GM23248 (cell line): ENCODE measurements around the gene GLE1. TPM values are rescaled to one million over a fixed set of nuclear protein-coding genes. Genes with fewer than 3 reads are reported as not detected.
"Not testable (repeated sequence)": the region's sequence is repeated elsewhere in the genome, so short reads cannot be mapped to it uniquely, and the experiment has no call there.

Experiments
- DNase-seq: peaks from one replicate; pipeline ENCODE4 v3.0.0-alpha.2; 2015
- H2AFZ ChIP-seq: fragments of 200-600 bp; sonication (generic); 2 replicates; pipeline ENCODE4 v1.6.1; 2016; ENCODE audit warnings: antibody characterized with exemption
- H3F3A ChIP-seq: fragments of 200-600 bp; sonication (generic); 2 replicates; pipeline ENCODE4 v1.6.1; 2016; ENCODE audit warnings: mild to moderate bottlenecking, antibody characterized with exemption, mixed run types; ENCODE audit not compliant: insufficient read depth
- H3K27ac ChIP-seq: fragments of 200-600 bp; sonication (generic); 2 replicates; pipeline ENCODE4 v1.5.1; 2016; ENCODE audit warnings: mild to moderate bottlenecking
- H3K27me3 ChIP-seq: fragments of 200-600 bp; sonication (generic); replicated peaks from 2 replicates; pipeline ENCODE4 v1.6.1; 2016; ENCODE audit warnings: mild to moderate bottlenecking; ENCODE audit not compliant: insufficient read depth
- H3K36me3 ChIP-seq: fragments of 200-600 bp; sonication (generic); 2 replicates; pipeline ENCODE4 v1.6.1; 2016; ENCODE audit warnings: low read depth, mild to moderate bottlenecking
- H3K4me1 ChIP-seq: fragments of 200-600 bp; sonication (generic); 2 replicates; pipeline ENCODE4 v1.6.1; 2016; ENCODE audit warnings: mild to moderate bottlenecking; ENCODE audit not compliant: insufficient read depth
- H3K4me2 ChIP-seq: fragments of 200-600 bp; sonication (generic); one replicate; pipeline ENCODE4 v1.6.1; 2016; ENCODE audit warnings: mild to moderate bottlenecking; ENCODE audit not compliant: unreplicated experiment
- H3K4me3 ChIP-seq: fragments of 200-600 bp; sonication (generic); 2 replicates; pipeline ENCODE4 v1.5.1; 2016; ENCODE audit warnings: mild to moderate bottlenecking
- H3K79me2 ChIP-seq: fragments of 200-600 bp; sonication (generic); 2 replicates; pipeline ENCODE4 v1.6.1; 2016; ENCODE audit warnings: mild to moderate bottlenecking; ENCODE audit not compliant: insufficient read depth
- H3K9ac ChIP-seq: fragments of 200-600 bp; sonication (generic); 2 replicates; pipeline ENCODE4 v1.6.1; 2016; ENCODE audit warnings: mild to moderate bottlenecking
- H3K9me2 ChIP-seq: fragments of 200-600 bp; sonication (generic); 2 replicates; pipeline ENCODE4 v1.6.1; 2016; ENCODE audit warnings: mixed run types, mild to moderate bottlenecking, moderate library complexity; ENCODE audit not compliant: insufficient read depth
- H3K9me3 ChIP-seq: fragments of 200-600 bp; sonication (generic); one replicate; pipeline ENCODE4 v1.6.1; 2017; ENCODE audit warnings: low read depth
- H4K20me1 ChIP-seq: fragments of 200-600 bp; sonication (generic); 2 replicates; pipeline ENCODE4 v1.6.0; 2016; ENCODE audit not compliant: insufficient read depth
- EZH2 ChIP-seq: fragments of 200-600 bp; sonication (generic); IDR thresholded peaks from 2 replicates; pipeline ENCODE4 v1.6.1; 2018; ENCODE audit warnings: antibody characterized with exemption, mild to moderate bottlenecking; ENCODE audit not compliant: insufficient read depth, poor library complexity, severe bottlenecking
- EZH2phosphoT487 ChIP-seq: fragments of 200-600 bp; sonication (generic); IDR thresholded peaks from 2 replicates; pipeline ENCODE4 v1.6.1; 2018; ENCODE audit warnings: antibody characterized with exemption, moderate library complexity, mild to moderate bottlenecking, low read depth; ENCODE audit not compliant: insufficient read depth
- WGBS, 2 experiments: methylation state at CpG; one replicate each; pipeline ENCODE4 v1.1.6; 2015 to 2017; ENCODE audit warnings: low lambda C conversion rate in 2 of 2, low coverage in 1 of 2; ENCODE audit errors: missing lambda C conversion rate in 2 of 2; 5-methylcytosine and 5-hydroxymethylcytosine counted together
- in situ Hi-C: fragments of 300-500 bp; cut with MboI; formaldehyde crosslinking; loops from 2 replicates; pipeline ENCODE4 v1.15.0; 2020
- polyA plus RNA-seq: library from polyadenylated mRNA; unstranded; fragments of >200 nt; fragmentation: Nextera tagmentation; extraction: Ambion mirVana; gene quantifications from 2 replicates; pipeline ENCODE4 v1.2.1, GENCODE V29; 2016
- total RNA-seq: library from RNA; depleted of rRNA; stranded (reverse); fragments of >200 nt; shearing (Covaris generic); gene quantifications from 2 replicates; pipeline ENCODE4 v1.2.3, GENCODE V29; 2014

GLE1 gene
- total and polyA plus RNA-seq, 2 experiments from 2014 or later: 18.1 to 27.1 TPM

DNA sequence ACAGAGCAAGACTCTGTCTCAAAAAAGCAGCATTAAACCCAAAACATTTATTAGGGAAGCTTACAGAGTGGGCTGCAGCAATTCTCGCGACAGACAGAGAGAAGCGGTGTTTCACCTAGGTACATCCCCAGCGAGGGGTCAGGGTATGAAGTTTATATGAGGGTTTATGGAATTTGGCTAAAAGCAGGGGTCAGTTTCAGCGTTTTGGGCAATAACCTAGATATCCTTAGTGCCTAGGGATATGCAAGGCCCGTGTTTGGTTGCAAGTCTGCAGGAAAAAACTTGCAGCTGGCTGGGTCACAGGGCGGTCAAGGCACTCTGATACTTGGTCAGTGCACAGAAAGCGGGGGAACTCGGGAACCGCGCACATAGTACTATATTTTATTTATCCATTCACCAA lies 649 bp upstream of the GLE1 start:
- peak overlapping the region; percentile 37 for H3K27ac ChIP-seq

DNA sequence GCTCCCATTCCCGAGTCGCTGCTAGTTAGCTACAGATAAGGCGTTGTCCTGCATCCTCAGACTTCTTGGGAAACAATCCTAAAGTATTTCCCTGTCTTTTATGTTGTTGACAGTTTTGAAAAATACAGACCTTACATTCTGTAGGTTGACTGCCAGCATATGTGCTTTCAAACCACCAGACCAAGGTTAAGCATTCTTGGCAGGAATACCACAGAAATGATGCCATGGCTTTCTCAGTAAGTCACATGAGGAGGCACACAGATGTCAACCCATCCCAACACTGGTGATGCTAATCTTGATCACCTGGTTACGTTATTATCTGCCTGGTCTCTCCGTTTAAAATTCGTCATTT lies 871 bp downstream of the GLE1 start:
- Histone ChIP-seq H3K79me2 (peaks cover 36% of the 10 kb centered on the region), H3K4me1 (peaks cover 16% of the 10 kb centered on the region), H3K36me3 (0 out of 2 replicates have a peak, but pooled peaks cover 3% of the 10 kb centered on the region), H4K20me1 (no peaks in the 10 kb centered on the region), H3K9me3 (no peaks in the 10 kb centered on the region), H3K9ac (peak overlapping the region; percentile 92), H2AFZ (peak overlapping the region; percentile 88), H3K9me2 (no peaks in the 10 kb centered on the region), H3K4me3 (peak overlapping the region; percentile 97), H3K4me2 (peak overlapping the region; percentile 78), H3K27me3 (no peaks in the 10 kb centered on the region), H3F3A (0 out of 2 replicates have a peak, but pooled peaks cover 6% of the 10 kb centered on the region), H3K27ac (peak overlapping the region; percentile 78)
- peak; percentile 64 for DNase-seq
- TF ChIP-seq EZH2 (no peak), EZH2phosphoT487 (no peak)
- in situ Hi-C loops: no loop called here
- 20 to 22% methylated on average over 6 of the region's 6 CpGs for WGBS, 2 experiments

More for the DNA sequence above, 649 bp upstream of the GLE1 start:
- Histone ChIP-seq H3F3A (0 out of 2 replicates have a peak, but pooled peaks cover 10% of the 10 kb centered on the region), H2AFZ (peak overlapping the region; percentile 88), H3K4me3 (peak overlapping the region; percentile 97), H3K27me3 (no peaks in the 10 kb centered on the region), H3K79me2 (peaks cover 36% of the 10 kb centered on the region), H3K9me2 (no peaks in the 10 kb centered on the region), H3K4me1 (peaks cover 16% of the 10 kb centered on the region), H3K4me2 (peak overlapping the region; percentile 94), H3K36me3 (no peaks in the 10 kb centered on the region; the same call in 1 of the 2 replicates), H3K9me3 (no peaks in the 10 kb centered on the region), H4K20me1 (no peaks in the 10 kb centered on the region), H3K9ac (peak overlapping the region; percentile 92)
- in situ Hi-C loops: no loop called here
- DNase-seq: peak; percentile 56
- WGBS, 2 experiments: 2% methylated on average over 11 of the region's 11 CpGs
- TF ChIP-seq EZH2phosphoT487 (no peak), EZH2 (no peak)

DNA sequence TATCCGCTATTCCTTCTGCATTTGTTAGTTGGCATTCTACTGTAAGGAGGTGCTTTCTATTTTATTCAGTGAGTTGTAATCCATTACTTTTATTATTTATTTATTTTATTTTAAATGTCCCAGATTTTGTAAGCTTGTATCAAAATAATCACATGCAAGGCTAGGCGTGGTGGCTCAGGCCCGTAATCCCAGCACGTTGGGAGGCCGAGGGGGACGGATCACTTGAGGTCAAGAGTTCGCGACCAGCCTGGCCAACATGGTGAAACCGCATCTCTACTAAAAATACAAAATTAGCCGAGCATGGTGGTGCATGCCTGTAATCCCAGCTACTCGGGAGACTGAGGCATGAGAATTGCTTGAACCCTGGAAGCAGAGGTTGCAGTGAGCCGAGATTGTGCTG lies 1.4 kb downstream of the GLE1 start:
- H2AFZ ChIP-seq, H3K9me2 ChIP-seq, H3K9me3 ChIP-seq, H3K27me3 ChIP-seq, H3F3A ChIP-seq, H3K36me3 ChIP-seq, DNase-seq, H4K20me1 ChIP-seq, H3K27ac ChIP-seq, in situ Hi-C loops: not testable (repeated sequence)
- Histone ChIP-seq H3K4me2 (peak overlapping the region; percentile 78), H3K4me3 (peak overlapping the region; percentile 97), H3K9ac (peak overlapping the region; percentile 92; the same call in 1 of the 2 replicates), H3K4me1 (peaks cover 16% of the 10 kb centered on the region), H3K79me2 (peaks cover 36% of the 10 kb centered on the region)
- WGBS, 2 experiments: 87 to 89% methylated on average over 12 of the region's 12 CpGs

DNA sequence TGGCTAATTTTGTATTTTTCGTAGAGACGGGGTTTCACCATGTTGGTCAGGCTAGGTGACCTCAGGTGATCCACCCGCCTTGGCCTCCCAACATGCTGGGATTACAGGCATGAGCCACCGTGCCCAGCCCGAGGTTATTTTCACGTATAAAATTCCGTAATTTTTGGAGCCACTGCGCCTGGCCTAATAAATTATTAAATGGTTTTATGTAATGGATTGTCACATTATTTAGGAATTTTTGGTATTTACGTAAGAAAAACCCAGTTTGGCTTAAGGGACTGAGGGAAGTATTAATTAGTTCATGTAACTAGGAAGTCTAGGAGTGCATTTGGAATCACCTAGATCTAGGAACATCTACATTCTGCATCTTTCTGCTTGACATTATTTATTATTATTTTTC lies 8.3 kb downstream of the GLE1 start:
- Histone ChIP-seq H3K36me3 (peaks cover 21% of the 10 kb centered on the region), H3K4me3 (no peak overlapping the region), H3K9ac (no peak overlapping the region), H3K79me2 (peaks cover 27% of the 10 kb centered on the region), H3K4me2 (no peak overlapping the region), H3K27ac (no peak overlapping the region), H3K27me3 (no peaks in the 10 kb centered on the region), H3K9me3 (no peaks in the 10 kb centered on the region), H3F3A (no peaks in the 10 kb centered on the region), H3K9me2 (no peaks in the 10 kb centered on the region), H4K20me1 (no peaks in the 10 kb centered on the region), H3K4me1 (no peaks in the 10 kb centered on the region), H2AFZ (no peak overlapping the region)
- WGBS, 2 experiments: 97% methylated on average over 8 to 9 of the region's 9 CpGs
- DNase-seq: no peak
- in situ Hi-C loops: no loop called here
- TF ChIP-seq EZH2 (no peak), EZH2phosphoT487 (no peak)

DNA sequence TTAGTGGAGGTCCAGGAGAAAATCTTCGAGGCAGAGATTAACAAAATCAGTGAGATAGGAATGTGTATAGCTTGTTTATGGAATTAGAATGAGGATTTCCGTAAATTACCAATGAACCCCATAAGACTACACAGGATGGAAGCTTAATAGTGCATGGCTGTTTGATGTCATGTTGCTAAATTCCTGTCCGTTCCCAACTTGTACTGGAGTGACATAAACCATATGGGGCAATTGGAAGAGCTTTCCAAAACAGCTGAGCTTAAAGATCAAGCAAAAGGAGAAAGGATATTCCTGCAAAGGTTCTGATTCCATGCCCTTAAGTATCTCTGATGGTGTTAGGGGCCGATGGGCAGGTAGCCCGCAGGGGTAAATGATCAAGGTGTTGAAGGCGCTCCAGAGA lies 17.4 kb downstream of the GLE1 start:
- Histone ChIP-seq H4K20me1 (no peaks in the 10 kb centered on the region), H3K27ac (no peak overlapping the region), H3F3A (peaks cover 14% of the 10 kb centered on the region; the same call in 1 of the 2 replicates), H3K27me3 (no peaks in the 10 kb centered on the region), H3K9ac (no peak overlapping the region), H2AFZ (no peak overlapping the region), H3K4me3 (no peak overlapping the region), H3K9me2 (no peaks in the 10 kb centered on the region), H3K36me3 (peaks cover 22% of the 10 kb centered on the region), H3K79me2 (no peaks in the 10 kb centered on the region), H3K4me1 (peaks cover 7% of the 10 kb centered on the region), H3K9me3 (no peaks in the 10 kb centered on the region), H3K4me2 (no peak overlapping the region)
- DNase-seq: no peak
- in situ Hi-C loops: no loop called here
- no peak for TF ChIP-seq EZH2
- no peak for TF ChIP-seq EZH2phosphoT487
- 95 to 98% methylated on average over 6 of the region's 6 CpGs for WGBS, 2 experiments
